GM23248 (cell line): ENCODE data around the gene FBXO7. TPM values are rescaled to one million over a fixed set of nuclear protein-coding genes. Genes with fewer than 3 reads are reported as not detected.
A peak's percentile ranks its signal among the peaks of the same experiment; 100 is the strongest.

Experiments used
- DNase-seq: peaks from one replicate; pipeline ENCODE4 v3.0.0-alpha.2; 2015
- H2AFZ ChIP-seq: fragments of 200-600 bp; sonication (generic); 2 replicates; pipeline ENCODE4 v1.6.1; 2016; ENCODE audit warnings: antibody characterized with exemption
- H3F3A ChIP-seq: fragments of 200-600 bp; sonication (generic); 2 replicates; pipeline ENCODE4 v1.6.1; 2016; ENCODE audit warnings: mild to moderate bottlenecking, antibody characterized with exemption, mixed run types; ENCODE audit not compliant: insufficient read depth
- H3K27ac ChIP-seq: fragments of 200-600 bp; sonication (generic); 2 replicates; pipeline ENCODE4 v1.5.1; 2016; ENCODE audit warnings: mild to moderate bottlenecking
- H3K27me3 ChIP-seq: fragments of 200-600 bp; sonication (generic); replicated peaks from 2 replicates; pipeline ENCODE4 v1.6.1; 2016; ENCODE audit warnings: mild to moderate bottlenecking; ENCODE audit not compliant: insufficient read depth
- H3K36me3 ChIP-seq: fragments of 200-600 bp; sonication (generic); 2 replicates; pipeline ENCODE4 v1.6.1; 2016; ENCODE audit warnings: low read depth, mild to moderate bottlenecking
- H3K4me1 ChIP-seq: fragments of 200-600 bp; sonication (generic); 2 replicates; pipeline ENCODE4 v1.6.1; 2016; ENCODE audit warnings: mild to moderate bottlenecking; ENCODE audit not compliant: insufficient read depth
- H3K4me2 ChIP-seq: fragments of 200-600 bp; sonication (generic); one replicate; pipeline ENCODE4 v1.6.1; 2016; ENCODE audit warnings: mild to moderate bottlenecking; ENCODE audit not compliant: unreplicated experiment
- H3K4me3 ChIP-seq: fragments of 200-600 bp; sonication (generic); 2 replicates; pipeline ENCODE4 v1.5.1; 2016; ENCODE audit warnings: mild to moderate bottlenecking
- H3K79me2 ChIP-seq: fragments of 200-600 bp; sonication (generic); 2 replicates; pipeline ENCODE4 v1.6.1; 2016; ENCODE audit warnings: mild to moderate bottlenecking; ENCODE audit not compliant: insufficient read depth
- H3K9ac ChIP-seq: fragments of 200-600 bp; sonication (generic); 2 replicates; pipeline ENCODE4 v1.6.1; 2016; ENCODE audit warnings: mild to moderate bottlenecking
- H3K9me2 ChIP-seq: fragments of 200-600 bp; sonication (generic); 2 replicates; pipeline ENCODE4 v1.6.1; 2016; ENCODE audit warnings: mixed run types, mild to moderate bottlenecking, moderate library complexity; ENCODE audit not compliant: insufficient read depth
- H3K9me3 ChIP-seq: fragments of 200-600 bp; sonication (generic); one replicate; pipeline ENCODE4 v1.6.1; 2017; ENCODE audit warnings: low read depth
- H4K20me1 ChIP-seq: fragments of 200-600 bp; sonication (generic); 2 replicates; pipeline ENCODE4 v1.6.0; 2016; ENCODE audit not compliant: insufficient read depth
- EZH2 ChIP-seq: fragments of 200-600 bp; sonication (generic); IDR thresholded peaks from 2 replicates; pipeline ENCODE4 v1.6.1; 2018; ENCODE audit warnings: antibody characterized with exemption, mild to moderate bottlenecking; ENCODE audit not compliant: insufficient read depth, poor library complexity, severe bottlenecking
- EZH2phosphoT487 ChIP-seq: fragments of 200-600 bp; sonication (generic); IDR thresholded peaks from 2 replicates; pipeline ENCODE4 v1.6.1; 2018; ENCODE audit warnings: antibody characterized with exemption, moderate library complexity, mild to moderate bottlenecking, low read depth; ENCODE audit not compliant: insufficient read depth
- WGBS, 2 experiments: methylation state at CpG; one replicate each; pipeline ENCODE4 v1.1.6; 2015 to 2017; ENCODE audit warnings: low lambda C conversion rate in 2 of 2, low coverage in 1 of 2; ENCODE audit errors: missing lambda C conversion rate in 2 of 2; 5-methylcytosine and 5-hydroxymethylcytosine counted together
- in situ Hi-C: fragments of 300-500 bp; cut with MboI; formaldehyde crosslinking; loops from 2 replicates; pipeline ENCODE4 v1.15.0; 2020
- polyA plus RNA-seq: library from polyadenylated mRNA; unstranded; fragments of >200 nt; fragmentation: Nextera tagmentation; extraction: Ambion mirVana; gene quantifications from 2 replicates; pipeline ENCODE4 v1.2.1, GENCODE V29; 2016
- total RNA-seq: library from RNA; depleted of rRNA; stranded (reverse); fragments of >200 nt; shearing (Covaris generic); gene quantifications from 2 replicates; pipeline ENCODE4 v1.2.3, GENCODE V29; 2014

The FBXO7 gene
- total and polyA plus RNA-seq, 2 experiments from 2014 or later: 89.2 to 94.2 TPM

DNA sequence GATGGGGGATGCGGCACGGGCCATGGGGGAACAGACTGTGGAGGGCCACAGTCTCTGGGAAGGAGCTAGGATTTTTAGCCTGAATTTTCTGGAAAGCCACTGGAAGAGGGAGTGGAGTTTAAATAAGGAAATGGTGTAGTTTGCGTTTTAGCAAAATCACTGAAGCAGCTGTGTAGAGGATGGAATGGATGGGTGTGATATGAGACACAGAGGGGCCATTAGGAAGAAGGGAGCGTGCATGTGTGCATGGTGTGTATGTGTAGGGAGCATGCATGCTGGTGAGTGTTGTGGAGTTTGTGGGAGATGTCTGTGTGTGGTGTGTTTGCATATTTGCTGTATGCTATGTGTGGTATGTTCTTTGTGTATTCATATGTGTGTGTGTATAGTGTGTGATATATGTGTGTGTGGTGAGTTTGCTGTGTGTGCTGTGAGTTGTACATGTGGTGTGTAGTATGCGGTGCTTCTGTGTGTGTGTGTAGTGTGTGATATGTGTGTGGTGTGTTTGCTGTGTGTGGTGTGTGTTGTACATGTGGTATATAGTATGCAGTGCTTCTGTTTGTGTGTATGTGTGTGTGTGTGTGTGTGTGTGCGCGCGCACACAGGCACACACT, 67.6 kb downstream of the FBXO7 start:
- Histone ChIP-seq H3K79me2 (no peaks in the 10 kb centered on the region), H3K27ac (no peak overlapping the region), H2AFZ (no peak overlapping the region), H3K4me1 (peaks cover 25% of the 10 kb centered on the region), H4K20me1 (no peaks in the 10 kb centered on the region), H3F3A (peaks cover 20% of the 10 kb centered on the region), H3K27me3 (no peaks in the 10 kb centered on the region), H3K36me3 (no peaks in the 10 kb centered on the region), H3K4me3 (no peak overlapping the region), H3K9ac (no peak overlapping the region), H3K9me2 (no peaks in the 10 kb centered on the region), H3K4me2 (no peak overlapping the region), H3K9me3 (no peaks in the 10 kb centered on the region)
- in situ Hi-C loops: no loop called here
- DNase-seq: no peak
- TF ChIP-seq EZH2phosphoT487 (no peak), EZH2 (no peak)
- WGBS, 2 experiments: 95 to 97% methylated on average over 8 of the region's 8 CpGs

DNA sequence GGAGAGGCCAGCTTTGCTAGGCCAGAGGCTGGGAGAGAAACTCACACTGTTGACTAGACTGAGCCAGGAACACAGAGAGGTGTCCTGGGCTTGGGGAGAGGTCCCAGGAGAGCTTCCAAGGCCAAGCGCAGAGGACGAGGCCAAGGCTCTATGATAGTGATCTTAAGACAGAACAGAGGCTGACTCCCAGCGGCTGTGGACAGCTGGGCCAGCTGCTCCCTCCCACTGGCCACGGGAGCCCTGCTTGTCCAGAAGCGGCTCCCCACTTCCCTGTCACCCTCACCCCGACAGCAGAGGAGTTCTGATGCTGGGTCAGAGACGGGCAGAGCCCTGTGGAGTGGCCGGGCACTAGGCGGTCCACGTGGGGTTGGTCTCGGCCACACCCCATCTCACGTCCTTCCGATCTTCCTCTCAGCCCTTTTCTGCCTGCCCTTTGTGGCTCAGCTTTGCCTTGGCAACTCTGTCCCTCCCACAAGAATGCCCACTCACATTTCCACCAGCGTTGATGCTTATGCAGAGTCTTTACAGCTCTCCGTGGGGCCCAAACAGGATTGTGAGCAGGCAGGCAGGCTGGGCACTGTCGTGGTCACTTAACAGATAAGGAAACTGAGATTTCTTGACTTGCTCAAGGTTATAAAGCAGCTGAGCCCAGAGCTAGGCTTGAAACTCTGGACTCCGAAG, 68.2 kb downstream of the FBXO7 start:
- WGBS, 2 experiments: 86 to 89% methylated on average over 15 to 16 of the region's 17 CpGs
- Histone ChIP-seq H3K9ac (no peak overlapping the region), H3K4me2 (no peak overlapping the region), H3F3A (peaks cover 26% of the 10 kb centered on the region), H2AFZ (no peak overlapping the region), H3K79me2 (no peaks in the 10 kb centered on the region), H3K27ac (no peak overlapping the region), H3K4me1 (peaks cover 28% of the 10 kb centered on the region), H3K36me3 (no peaks in the 10 kb centered on the region), H3K9me3 (no peaks in the 10 kb centered on the region), H3K4me3 (no peak overlapping the region), H3K9me2 (no peaks in the 10 kb centered on the region), H4K20me1 (no peaks in the 10 kb centered on the region), H3K27me3 (no peaks in the 10 kb centered on the region)
- in situ Hi-C loops: no loop called here
- DNase-seq: no peak
- TF ChIP-seq EZH2phosphoT487 (no peak), EZH2 (no peak)

DNA sequence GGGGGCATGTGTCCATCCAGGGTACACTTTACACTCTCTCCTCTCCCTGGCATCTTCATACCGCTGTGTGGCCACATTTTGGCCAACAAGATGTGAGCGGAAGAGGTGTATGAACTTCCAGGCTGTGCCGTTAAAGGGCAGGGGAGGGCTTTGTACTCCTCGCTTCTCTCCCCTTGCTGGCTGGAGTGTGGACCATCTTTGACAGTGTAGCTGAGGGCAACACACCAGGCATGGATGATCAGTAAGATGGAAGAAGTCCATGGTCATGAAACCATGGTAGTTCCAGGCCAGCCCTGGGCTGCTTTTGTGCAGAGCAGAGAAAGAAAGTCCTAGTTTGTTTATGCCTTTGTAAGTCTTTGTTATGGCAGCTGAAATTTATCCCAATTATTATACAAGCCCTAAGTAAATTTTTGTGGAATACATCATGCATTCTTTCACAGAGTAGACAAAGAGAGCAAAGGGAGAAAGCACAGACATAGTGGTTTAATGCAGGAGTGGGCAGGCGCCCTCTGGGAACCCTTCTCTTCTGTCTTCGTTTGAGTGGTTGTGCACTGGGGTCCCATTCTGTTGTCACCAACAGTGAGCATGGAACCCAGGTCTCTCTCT, 70.4 kb downstream of the FBXO7 start:
- H3K9me2 ChIP-seq: no peaks in the 10 kb centered on the region
- WGBS, 2 experiments: 86 to 90% methylated on average over 6 of the region's 6 CpGs
- H3K79me2 ChIP-seq: no peaks in the 10 kb centered on the region
- peak overlapping the region; percentile 9 for H3K4me2 ChIP-seq
- no peaks in the 10 kb centered on the region for H4K20me1 ChIP-seq
- H3K27ac ChIP-seq: peak overlapping the region; percentile 78
- TF ChIP-seq EZH2phosphoT487: no peak
- TF ChIP-seq EZH2: no peak
- no peaks in the 10 kb centered on the region for H3K27me3 ChIP-seq
- peak; percentile 66 for DNase-seq
- H2AFZ ChIP-seq: 0 out of 2 replicates have a peak overlapping the region, but pooled peaks have one; percentile 17
- in situ Hi-C loops: no loop called here
- peaks cover 28% of the 10 kb centered on the region for H3K4me1 ChIP-seq
- H3K9ac ChIP-seq: peak overlapping the region; percentile 44; the same call in 1 of the 2 replicates
- no peaks in the 10 kb centered on the region for H3K9me3 ChIP-seq
- H3K36me3 ChIP-seq: no peaks in the 10 kb centered on the region
- H3F3A ChIP-seq: peaks cover 26% of the 10 kb centered on the region
- no peak overlapping the region for H3K4me3 ChIP-seq

DNA sequence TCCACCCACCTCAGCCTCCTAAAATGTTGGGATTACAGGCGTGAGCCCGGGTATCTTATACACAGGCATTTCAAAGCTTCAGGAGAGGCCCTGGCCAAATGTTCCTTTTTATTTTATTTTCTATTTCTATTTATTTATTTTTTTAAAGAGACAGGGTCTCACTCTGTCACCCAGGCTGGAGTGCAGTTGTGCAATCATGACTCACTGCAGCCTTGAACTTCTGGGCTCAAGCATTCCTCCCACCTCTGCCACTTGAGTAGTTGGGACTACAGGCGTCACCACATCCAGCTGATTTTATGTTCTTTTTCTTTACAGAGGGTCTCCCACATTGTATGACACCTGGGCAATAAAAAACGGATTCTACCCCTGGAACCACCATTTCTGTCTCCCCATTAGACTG, 71.2 kb downstream of the FBXO7 start:
- TF ChIP-seq EZH2phosphoT487 (no peak), EZH2 (no peak)
- Histone ChIP-seq H3K4me2 (peak overlapping the region; percentile 16), H2AFZ (no peak overlapping the region), H3K9ac (peak overlapping the region; percentile 33; the same call in 1 of the 2 replicates), H3K27ac (peak overlapping the region; percentile 78), H3K4me1 (peaks cover 28% of the 10 kb centered on the region), H3F3A (peaks cover 26% of the 10 kb centered on the region), H3K9me2 (no peaks in the 10 kb centered on the region), H4K20me1 (no peaks in the 10 kb centered on the region), H3K36me3 (no peaks in the 10 kb centered on the region), H3K79me2 (no peaks in the 10 kb centered on the region), H3K9me3 (no peaks in the 10 kb centered on the region), H3K27me3 (no peaks in the 10 kb centered on the region), H3K4me3 (no peak overlapping the region)
- in situ Hi-C loops: no loop called here
- 48 to 56% methylated on average over 4 of the region's 4 CpGs for WGBS, 2 experiments
- DNase-seq: peak; percentile 79
